ENCODE data around the gene SMIM29. TPM values are rescaled to one million over a fixed set of nuclear protein-coding genes. Genes with fewer than 3 reads are reported as not detected.

The SMIM29 gene
- total and polyA plus RNA-seq, 2 donors (not counting 1 experiment from before 2014, with no cell fraction given) = 43.6 to 106 TPM

- ChIA-PET CTCF (interaction anchor here (1.2 kb wide), 1 partner anchor 11 kb away, joined by 3 read pairs; no protein-coding TSS in a partner anchor), POLR2A (no interaction called here)
- Mint-ChIP-seq H3K27ac (no peak overlapping the region), H3K9me3 (ENCODE audit: insufficient read depth) (no peaks in the 10 kb centered on the region), H3K27me3 (no peaks in the 10 kb centered on the region), H3K4me1 (no peaks in the 10 kb centered on the region), H3K4me3 (no peak overlapping the region)
- Histone ChIP-seq H3K27me3 (replicated peaks in 1 of 4; ENCODE audit: control extremely low read depth in 1 of 4, control insufficient read depth in 3 of 4, insufficient read depth in 4 of 4, low read length in 3 of 4) (no peaks in the 10 kb centered on the region), H4K20me1 (ENCODE audit: control insufficient read depth, insufficient read depth, low read length, poor library complexity, severe bottlenecking) (no peaks in the 10 kb centered on the region), H3K27ac (ENCODE audit: low read length in 2 of 2) (no peak overlapping the region), H3K36me3 (replicated peaks in 1 of 2; ENCODE audit: control extremely low read depth in 1 of 2, control insufficient read depth in 1 of 2, extremely low read depth in 1 of 2, insufficient read depth in 2 of 2, low read length in 1 of 2) (no peaks in the 10 kb centered on the region), H3K4me1 (ENCODE audit: control insufficient read depth in 2 of 2, insufficient read depth in 2 of 2, low read length in 2 of 2) (no peaks in the 10 kb centered on the region), H3K4me2 (replicated peaks; ENCODE audit: low read depth, low read length, poor library complexity, severe bottlenecking) (no peak overlapping the region), H2AFZ (ENCODE audit: insufficient read depth, low read depth, low read length, poor library complexity, severe bottlenecking) (no peak overlapping the region), H3K9ac (ENCODE audit: low read length) (no peak overlapping the region), H3K79me2 (ENCODE audit: control insufficient read depth, insufficient read depth, low read length) (no peaks in the 10 kb centered on the region), H3K9me3 (ENCODE audit: control extremely low read depth in 1 of 3, control insufficient read depth in 2 of 3, insufficient read depth in 1 of 3, low read length in 2 of 3) (no peaks in the 10 kb centered on the region), H3K4me3 (ENCODE audit: control extremely low read depth in 1 of 5, extremely low read depth in 1 of 5, insufficient read depth in 1 of 5, low read depth in 2 of 5, low read length in 4 of 5) (no peak overlapping the region)
- 96% methylated on average over 7 of the region's 7 CpGs for whole genome bisulfite sequencing (ENCODE audit: insufficient coverage)
- intact Hi-C loops (cut with micrococcal nuclease) = no loop called here
- DNase-seq = no peak
- ATAC-seq (ENCODE audit: low read depth) = no peak
- no peak for TF ChIP-seq CTCF (IDR thresholded peaks at IDR 0.05)
- TF ChIP-seq EZH2 (IDR thresholded peaks at IDR 0.05; ENCODE audit: borderline replicate concordance, insufficient read depth, low read depth, low read length, poor library complexity, severe bottlenecking) = no peak
Observed at GRCh38 chr6:34206726-34207125, 42.1 kb downstream of the SMIM29 start.

DNA sequence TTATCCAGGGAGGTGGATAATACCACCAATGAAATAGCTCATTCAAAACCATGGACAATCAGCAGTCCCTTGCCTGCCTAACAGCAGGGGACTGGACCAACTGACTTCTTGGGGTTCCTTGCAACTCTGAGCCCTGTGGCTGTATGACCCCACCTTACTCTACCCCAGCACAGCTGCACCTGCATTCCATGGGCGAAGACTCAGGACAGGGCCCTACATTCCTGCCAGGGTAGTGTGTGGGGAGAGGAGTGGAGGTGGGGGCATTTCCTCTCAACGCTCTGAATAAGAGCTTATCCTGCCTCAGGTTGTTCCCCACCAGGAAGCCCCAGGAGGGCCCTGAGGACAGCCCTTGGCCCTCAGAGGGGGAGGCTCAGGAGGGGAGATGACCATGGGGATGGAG, 42.9 kb downstream of the SMIM29 start:
- intact Hi-C loops (cut with micrococcal nuclease) = no loop called here
- no peak overlapping the region for H3K27ac Mint-ChIP-seq
- Histone ChIP-seq H4K20me1 (ENCODE audit: control insufficient read depth, insufficient read depth, low read length, poor library complexity, severe bottlenecking) (no peaks in the 10 kb centered on the region), H3K4me1 (ENCODE audit: control insufficient read depth in 2 of 2, insufficient read depth in 2 of 2, low read length in 2 of 2) (no peaks in the 10 kb centered on the region), H3K27ac (ENCODE audit: low read length in 2 of 2) (no peak overlapping the region), H3K9me3 (ENCODE audit: control extremely low read depth in 1 of 3, control insufficient read depth in 2 of 3, insufficient read depth in 1 of 3, low read length in 2 of 3) (no peaks in the 10 kb centered on the region), H2AFZ (ENCODE audit: insufficient read depth, low read depth, low read length, poor library complexity, severe bottlenecking) (no peak overlapping the region), H3K9ac (ENCODE audit: low read length) (no peak overlapping the region), H3K36me3 (replicated peaks in 1 of 2; ENCODE audit: control extremely low read depth in 1 of 2, control insufficient read depth in 1 of 2, extremely low read depth in 1 of 2, insufficient read depth in 2 of 2, low read length in 1 of 2) (no peaks in the 10 kb centered on the region), H3K27me3 (replicated peaks in 1 of 4; ENCODE audit: control extremely low read depth in 1 of 4, control insufficient read depth in 3 of 4, insufficient read depth in 4 of 4, low read length in 3 of 4) (no peaks in the 10 kb centered on the region), H3K4me2 (replicated peaks; ENCODE audit: low read depth, low read length, poor library complexity, severe bottlenecking) (no peak overlapping the region), H3K4me3 (ENCODE audit: control extremely low read depth in 1 of 5, extremely low read depth in 1 of 5, insufficient read depth in 1 of 5, low read depth in 2 of 5, low read length in 4 of 5) (no peak overlapping the region), H3K79me2 (ENCODE audit: control insufficient read depth, insufficient read depth, low read length) (no peaks in the 10 kb centered on the region)
- ATAC-seq (ENCODE audit: low read depth) (no peak), DNase-seq (no peak)
- no peak for TF ChIP-seq EZH2 (IDR thresholded peaks at IDR 0.05; ENCODE audit: borderline replicate concordance, insufficient read depth, low read depth, low read length, poor library complexity, severe bottlenecking)
- TF ChIP-seq CTCF (IDR thresholded peaks at IDR 0.05) = no peak
- H3K4me1 Mint-ChIP-seq = no peaks in the 10 kb centered on the region
- H3K4me3 Mint-ChIP-seq = no peak overlapping the region
- no CpG with 5 or more reads among the region's 2 CpGs for WGBS (ENCODE audit: insufficient coverage)
- no peaks in the 10 kb centered on the region for H3K9me3 Mint-ChIP-seq (ENCODE audit: insufficient read depth)
- POLR2A ChIA-PET = no interaction called here
- CTCF ChIA-PET = interaction anchor here (1.1 to 1.6 kb wide), 3 partner anchors 10 to 209 kb away, joined by 3 to 7 read pairs (median 6); no protein-coding TSS in a partner anchor
- H3K27me3 Mint-ChIP-seq = no peaks in the 10 kb centered on the region
